Large intestine (tissue), 3 donors: Measurements from ENCODE around the gene OR8G5. TPM values are rescaled to one million over a fixed set of nuclear protein-coding genes. Genes with fewer than 3 reads are reported as not detected.

ENCODE experiments used
- DNase-seq, 2 donors: peaks; one replicate each; pipeline versions ENCODE4 v3.0.0 to v3.0.0-alpha.2; 2013
- H3K27ac ChIP-seq: one replicate; pipeline ENCODE4 v1.5.1; 2013; ENCODE audit warnings: low read length
- H3K27me3 ChIP-seq: 2 replicates; pipeline ENCODE4 v1.6.1; 2013; ENCODE audit warnings: low read length; ENCODE audit not compliant: control insufficient read depth, insufficient read depth
- H3K36me3 ChIP-seq: 2 replicates; pipeline ENCODE4 v1.6.1; 2013; ENCODE audit warnings: low read length; ENCODE audit not compliant: control insufficient read depth, insufficient read depth
- H3K4me1 ChIP-seq: one replicate; pipeline ENCODE4 v1.6.1; 2013; ENCODE audit warnings: low read length; ENCODE audit not compliant: control insufficient read depth, insufficient read depth
- H3K4me3 ChIP-seq: one replicate; pipeline ENCODE4 v1.5.1; 2013; ENCODE audit warnings: low read length
- H3K9me3 ChIP-seq: one replicate; pipeline ENCODE4 v1.6.1; 2013; ENCODE audit warnings: mild to moderate bottlenecking, low read depth, low read length, moderate library complexity; ENCODE audit not compliant: control insufficient read depth
- WGBS: methylation state at CpG from one replicate; pipeline ENCODE4 v1.1.5; 2013; ENCODE audit warnings: low lambda C conversion rate; ENCODE audit not compliant: insufficient coverage; 5-methylcytosine and 5-hydroxymethylcytosine counted together
- polyA plus RNA-seq: library from polyadenylated mRNA; unstranded; fragments of 120-200 nt; gene quantifications from one replicate; pipeline ENCODE4 v1.2.1, GENCODE V29; 2013

The OR8G5 gene
- polyA plus RNA-seq, 1 donor, result not detected

- peaks cover 2% of the 10 kb centered on the region for H3K27me3 ChIP-seq
- no peak for DNase-seq
- H3K4me3 ChIP-seq, result no peak within 1 kb of the TSS
- H3K27ac ChIP-seq, result no peak within 1 kb of the TSS
- H3K36me3 ChIP-seq, result no peaks in the 10 kb centered on the region
- no CpG with 5 or more reads among the region's 2 CpGs for WGBS
- no peaks in the 10 kb centered on the region for H3K9me3 ChIP-seq
- H3K4me1 ChIP-seq, result no peaks in the 10 kb centered on the region
Observed at GRCh38 chr11:124313849-124314248, 57.7 kb downstream of the OR8G5 start, which contains the start of gene OR8D1. Gene OR8D1, minus strand, starts transcription at chr11:124313949. Its CDS starts 3,183 bp downstream, at chr11:124310766.

- no peak for DNase-seq
- Histone ChIP-seq H3K9me3 (no peaks in the 10 kb centered on the region), H3K27me3 (no peaks in the 10 kb centered on the region), H3K36me3 (no peaks in the 10 kb centered on the region), H3K4me1 (no peaks in the 10 kb centered on the region), H3K27ac (no peak overlapping the region), H3K4me3 (no peak overlapping the region)
- no CpG with 5 or more reads among the region's 3 CpGs for WGBS
Observed at GRCh38 chr11:124315052-124315451, 58.9 kb downstream of the OR8G5 start.

Other genes with a start within 250 kb of the OR8G5 start
- not detected for gene OR10G4, start 243.4 kb upstream of the OR8G5 start, polyA plus RNA-seq
- not detected for gene OR10G9, start 233.4 kb upstream of the OR8G5 start, polyA plus RNA-seq
- gene OR10G8, start 229.6 kb upstream of the OR8G5 start, polyA plus RNA-seq, result not detected
- gene OR10G7, start 215.1 kb upstream of the OR8G5 start, polyA plus RNA-seq, result not detected
- 24.6 TPM for gene VWA5A, start 140.9 kb upstream of the OR8G5 start, polyA plus RNA-seq
- not detected for gene OR10D3, start 73.0 kb upstream of the OR8G5 start, polyA plus RNA-seq
- gene OR8G1, start 15.3 kb upstream of the OR8G5 start, polyA plus RNA-seq, result not detected
- under 0.01 TPM for gene OR8D1, start 57.6 kb downstream of the OR8G5 start, polyA plus RNA-seq
- not detected for gene OR8D2, start 63.8 kb downstream of the OR8G5 start, polyA plus RNA-seq
- gene OR8B2, start 128.1 kb downstream of the OR8G5 start, polyA plus RNA-seq, result not detected
- gene OR8B3, start 142.6 kb downstream of the OR8G5 start, polyA plus RNA-seq, result not detected
- not detected for gene OR8B4, start 168.5 kb downstream of the OR8G5 start, polyA plus RNA-seq
- not detected for gene OR8B8, start 189.3 kb downstream of the OR8G5 start, polyA plus RNA-seq